ENCODE measurements around the gene RRBP1.

DNA sequence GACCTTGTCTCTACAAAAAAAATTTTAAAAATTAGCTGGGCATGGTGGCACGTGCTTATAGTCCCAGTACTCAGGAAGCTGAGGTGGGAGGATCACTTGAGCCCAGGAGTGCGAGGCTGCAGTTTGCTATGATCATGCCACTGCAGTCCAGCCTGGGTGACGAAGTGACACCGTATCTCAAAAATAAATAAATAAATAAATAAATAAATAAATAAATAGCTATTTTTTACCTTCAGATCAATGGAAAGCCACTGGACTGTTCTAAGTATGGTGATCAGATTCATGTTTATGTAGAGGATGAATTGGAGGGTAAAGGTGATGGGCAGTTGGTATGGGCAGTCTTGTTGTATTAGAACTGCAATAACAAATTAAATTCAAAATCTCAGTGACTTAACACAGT, 88.1 kb downstream of the RRBP1 start:
- TF ChIP-seq POLR2A (IDR thresholded peaks at IDR 0.05) = no peak
- TF ChIP-seq, protein P1, sequence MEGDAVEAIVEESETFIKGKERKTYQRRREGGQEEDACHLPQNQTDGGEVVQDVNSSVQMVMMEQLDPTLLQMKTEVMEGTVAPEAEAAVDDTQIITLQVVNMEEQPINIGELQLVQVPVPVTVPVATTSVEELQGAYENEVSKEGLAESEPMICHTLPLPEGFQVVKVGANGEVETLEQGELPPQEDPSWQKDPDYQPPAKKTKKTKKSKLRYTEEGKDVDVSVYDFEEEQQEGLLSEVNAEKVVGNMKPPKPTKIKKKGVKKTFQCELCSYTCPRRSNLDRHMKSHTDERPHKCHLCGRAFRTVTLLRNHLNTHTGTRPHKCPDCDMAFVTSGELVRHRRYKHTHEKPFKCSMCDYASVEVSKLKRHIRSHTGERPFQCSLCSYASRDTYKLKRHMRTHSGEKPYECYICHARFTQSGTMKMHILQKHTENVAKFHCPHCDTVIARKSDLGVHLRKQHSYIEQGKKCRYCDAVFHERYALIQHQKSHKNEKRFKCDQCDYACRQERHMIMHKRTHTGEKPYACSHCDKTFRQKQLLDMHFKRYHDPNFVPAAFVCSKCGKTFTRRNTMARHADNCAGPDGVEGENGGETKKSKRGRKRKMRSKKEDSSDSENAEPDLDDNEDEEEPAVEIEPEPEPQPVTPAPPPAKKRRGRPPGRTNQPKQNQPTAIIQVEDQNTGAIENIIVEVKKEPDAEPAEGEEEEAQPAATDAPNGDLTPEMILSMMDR (IDR thresholded peaks at IDR 0.05) = no peak

Measured in body of pancreas (tissue), 4 donors.